GM18873 (cell line): ENCODE data around the gene ARID1B.

Experiments used
- ATAC-seq: cut with Tn5 transposase; IDR thresholded peaks from one replicate; pipeline ENCODE4 v1.9.1; 2021; ENCODE audit warnings: mild to moderate bottlenecking, moderate library complexity, moderate number of reproducible peaks; ENCODE audit not compliant: unreplicated experiment, low FRiP score

Gene ARID1B

DNA sequence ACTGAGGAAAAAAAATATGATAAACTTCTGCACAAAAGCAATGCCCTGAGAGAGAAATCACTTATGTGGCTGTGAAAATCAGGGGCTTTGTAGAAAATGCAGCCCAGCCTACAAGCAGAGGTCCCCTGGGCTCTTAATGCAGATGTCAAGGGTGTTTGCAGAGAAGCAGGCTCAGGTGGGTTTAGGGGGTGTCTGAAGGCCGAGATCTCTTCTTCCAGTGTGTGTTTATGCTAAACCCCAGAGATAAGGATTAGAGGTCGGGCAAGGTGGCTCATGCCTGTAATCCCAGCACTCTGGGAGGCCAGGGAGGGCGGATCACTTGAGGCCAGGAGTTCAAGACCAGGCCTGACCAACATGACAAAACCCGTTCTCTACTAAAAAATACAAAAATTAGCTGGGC is 467.6 kb downstream of the ARID1B start:
- ATAC-seq = no peak

DNA sequence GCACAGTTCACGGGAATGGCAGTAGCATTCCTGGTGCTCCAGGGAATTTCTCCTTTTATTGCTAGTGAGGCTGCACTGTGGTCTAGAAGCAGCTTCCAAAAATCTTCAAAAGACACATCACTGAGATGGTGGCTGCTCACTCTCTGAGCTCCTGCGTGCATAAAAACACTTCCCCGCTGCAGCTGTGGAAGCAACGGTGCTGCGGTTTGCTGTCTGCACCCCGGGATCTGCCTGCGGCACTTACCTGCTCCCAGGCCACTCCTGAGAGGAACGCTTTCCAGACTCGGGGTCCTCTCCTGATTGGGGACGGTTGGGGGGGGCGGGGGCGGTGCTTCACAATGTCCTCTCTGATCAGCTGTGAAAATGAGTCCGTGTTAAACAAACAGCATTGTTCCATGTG is 468.3 kb downstream of the ARID1B start:
- ATAC-seq = no peak

DNA sequence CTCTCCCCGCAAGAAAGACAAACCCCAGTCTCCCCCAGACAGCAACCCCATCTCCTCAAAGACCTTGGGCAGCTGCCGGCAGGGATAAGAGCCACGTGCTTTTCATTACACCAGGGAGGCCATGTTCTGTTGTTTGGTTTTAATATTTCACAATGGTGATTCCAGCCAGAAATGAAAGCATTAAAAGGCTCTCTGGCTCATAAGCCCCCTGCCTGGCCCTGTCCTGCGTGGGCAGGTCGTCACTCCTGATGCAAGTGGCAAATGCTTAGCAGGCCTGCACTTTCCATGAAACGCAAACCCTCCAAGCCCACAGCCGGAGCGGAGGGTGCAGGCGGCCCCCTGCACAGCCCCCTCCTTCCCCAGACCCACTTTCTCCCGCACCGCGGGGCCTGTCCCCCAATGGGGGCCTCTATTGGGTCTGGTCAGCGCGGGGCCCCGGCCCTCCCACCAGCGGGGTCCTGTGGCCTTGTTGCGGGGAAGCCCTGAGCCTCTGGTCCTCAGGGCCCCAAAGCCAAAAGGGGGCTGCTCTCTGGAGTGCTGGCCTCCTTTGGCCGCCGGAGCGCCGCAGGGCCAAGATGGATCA is 469.0 kb downstream of the ARID1B start:
- ATAC-seq = no peak

DNA sequence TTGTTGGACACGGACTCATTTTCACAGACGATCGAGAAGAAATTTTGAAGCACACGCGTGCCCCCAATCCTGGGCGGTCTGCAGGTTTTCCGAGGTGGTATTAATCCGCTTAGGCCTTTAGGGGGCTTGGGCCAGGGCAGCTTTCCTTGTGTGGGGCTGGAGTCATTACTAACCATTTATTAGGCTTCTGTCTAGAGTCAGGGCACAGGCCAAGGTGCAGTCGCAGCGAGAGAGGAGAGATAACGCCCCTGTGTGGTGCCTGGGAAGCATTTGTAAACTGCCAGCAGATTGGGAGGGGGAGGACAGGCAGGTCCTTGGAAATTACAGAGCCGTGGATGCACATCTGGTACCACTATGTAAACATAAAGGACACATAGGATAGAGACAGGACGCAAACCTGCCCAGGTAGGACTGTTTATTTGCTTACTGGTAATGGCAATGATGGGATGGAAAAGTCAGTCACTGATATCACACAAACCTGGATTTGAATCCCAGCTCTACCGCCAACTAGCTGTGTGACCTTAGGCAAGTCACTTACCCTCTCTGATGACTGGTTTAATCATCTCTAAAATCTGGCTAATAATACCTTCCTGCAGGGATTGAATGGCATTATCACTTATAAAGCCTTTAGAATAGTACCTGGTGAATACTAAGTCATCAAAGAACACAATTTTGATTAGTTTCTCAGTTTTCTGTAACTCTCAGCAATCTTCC is 469.8 kb downstream of the ARID1B start:
- ATAC-seq = no peak

DNA sequence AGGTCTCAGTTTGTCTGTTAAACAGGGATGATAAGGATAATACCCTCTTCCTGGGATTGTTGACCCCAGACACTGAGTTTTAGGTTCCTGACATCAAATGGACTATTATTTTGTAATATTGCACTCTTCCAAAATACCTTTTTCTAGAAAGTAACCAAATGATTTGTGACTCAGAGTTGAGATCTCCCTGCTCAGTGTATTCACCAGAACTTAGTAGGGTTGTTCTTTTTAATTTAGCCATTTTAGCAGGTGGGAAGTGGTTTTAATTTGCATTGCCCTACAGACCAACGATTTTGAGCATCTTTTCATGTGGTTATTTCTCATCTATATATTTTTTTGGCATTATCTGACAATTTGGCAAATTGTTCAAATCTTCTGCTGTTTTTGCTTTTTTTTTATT is 471.1 kb downstream of the ARID1B start:
- ATAC-seq = no peak

DNA sequence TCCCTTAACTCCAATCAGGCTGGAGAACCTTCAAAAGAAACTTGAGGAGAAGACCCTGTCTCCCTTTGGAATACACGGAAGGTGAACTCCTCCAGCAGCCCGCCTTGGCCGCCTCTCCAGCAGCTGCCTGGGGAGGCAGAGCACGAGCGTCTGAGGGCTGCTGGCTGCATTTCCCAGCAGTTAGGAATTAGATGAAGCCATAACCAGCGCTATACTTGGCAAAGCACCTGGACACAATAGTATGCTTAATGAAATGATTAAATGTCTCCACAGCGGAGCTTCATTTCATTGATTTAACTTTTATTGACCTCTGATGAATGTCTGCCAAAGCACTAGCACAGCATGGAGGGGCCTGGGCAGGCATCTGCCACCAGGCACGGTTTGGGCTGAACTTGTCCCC is 472.6 kb downstream of the ARID1B start:
- ATAC-seq = no peak

DNA sequence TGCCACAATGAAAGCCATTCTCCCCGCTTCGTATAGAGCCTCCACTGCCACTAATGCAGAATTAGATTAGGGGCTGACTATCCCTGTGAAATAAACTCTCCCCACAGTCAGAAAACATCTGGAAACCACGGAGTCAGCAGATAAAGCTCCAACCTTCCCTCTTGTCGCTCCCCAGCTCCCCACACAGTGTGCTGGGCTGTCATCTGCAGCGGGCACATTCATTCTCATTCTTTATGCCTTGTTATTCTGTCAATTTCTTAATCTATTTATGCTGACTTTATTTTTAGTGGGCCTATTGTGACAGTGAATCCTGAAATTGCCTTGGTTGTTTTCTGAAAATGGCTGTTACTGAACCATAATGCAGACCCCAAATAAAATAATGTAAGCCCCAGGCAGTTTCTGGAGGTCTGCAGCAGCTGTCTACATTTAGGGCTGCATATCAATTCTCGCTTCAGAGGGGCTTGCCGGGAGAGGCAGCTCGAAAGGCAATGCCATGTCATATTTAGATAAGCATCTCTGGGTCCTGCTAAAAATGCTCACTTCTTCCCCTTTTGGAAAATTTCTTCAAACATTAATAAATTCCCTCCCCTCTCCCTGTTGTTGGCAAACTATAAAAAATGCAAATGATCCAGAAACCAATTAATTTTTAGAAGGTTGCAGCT is 474.5 kb downstream of the ARID1B start:
- ATAC-seq = no peak

DNA sequence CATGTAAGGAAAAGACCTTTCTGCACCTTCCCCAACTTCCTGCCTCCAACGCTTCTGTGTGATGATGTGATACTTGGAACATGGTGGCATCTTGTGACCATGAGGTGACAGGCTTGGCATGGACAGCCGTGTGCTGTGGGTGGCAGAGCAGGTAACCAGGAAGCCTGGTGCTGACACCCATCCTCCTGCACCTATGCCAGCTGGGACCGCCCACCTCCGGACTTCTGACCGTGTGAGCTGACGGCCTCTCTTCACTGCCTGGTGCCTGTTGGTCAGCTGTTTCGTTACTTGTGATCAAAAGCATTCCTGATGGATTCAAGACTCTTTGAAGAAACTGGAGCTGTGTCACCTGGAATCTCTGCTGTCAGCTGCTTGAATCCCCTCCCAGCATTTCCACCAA is 475.8 kb downstream of the ARID1B start:
- no peak for ATAC-seq

DNA sequence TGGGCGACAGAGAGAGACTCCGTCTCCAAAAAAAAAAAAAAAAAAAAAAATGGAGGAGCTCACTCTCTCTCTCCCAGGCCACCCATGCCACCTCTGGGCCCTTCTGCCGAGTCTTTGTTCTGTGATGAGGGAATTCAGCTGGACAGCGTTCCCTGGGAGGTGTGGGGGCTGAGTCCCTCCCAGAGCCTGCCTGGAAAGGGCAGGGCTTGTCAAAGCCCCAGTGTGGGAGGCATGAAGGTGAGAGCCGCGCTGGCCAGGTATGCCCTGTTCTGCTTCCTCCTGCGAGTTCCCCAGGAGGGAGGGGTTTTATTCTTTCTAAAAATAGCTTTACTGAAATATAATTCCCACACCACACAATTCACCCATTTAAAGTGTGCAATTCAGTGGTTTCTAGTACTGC is 476.5 kb downstream of the ARID1B start:
- ATAC-seq = no peak

DNA sequence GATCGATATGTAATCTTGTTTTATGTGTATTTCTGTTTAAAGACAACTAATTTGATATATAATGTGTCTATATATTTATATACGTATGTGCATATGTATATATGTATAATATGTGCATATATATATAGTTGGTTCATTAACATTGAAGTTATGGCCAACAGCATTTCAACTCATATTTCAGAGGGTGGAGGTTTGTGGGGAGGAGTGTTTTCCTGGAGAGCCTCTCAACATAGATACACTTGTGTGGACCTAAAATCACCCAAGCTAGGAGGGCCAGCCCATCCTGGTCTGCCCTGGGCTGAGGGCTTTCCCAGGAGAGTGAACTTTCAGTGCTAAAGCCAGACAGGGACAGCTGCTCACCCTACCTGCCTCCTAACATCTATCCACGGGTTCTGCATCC is 477.4 kb downstream of the ARID1B start:
- ATAC-seq = no peak

DNA sequence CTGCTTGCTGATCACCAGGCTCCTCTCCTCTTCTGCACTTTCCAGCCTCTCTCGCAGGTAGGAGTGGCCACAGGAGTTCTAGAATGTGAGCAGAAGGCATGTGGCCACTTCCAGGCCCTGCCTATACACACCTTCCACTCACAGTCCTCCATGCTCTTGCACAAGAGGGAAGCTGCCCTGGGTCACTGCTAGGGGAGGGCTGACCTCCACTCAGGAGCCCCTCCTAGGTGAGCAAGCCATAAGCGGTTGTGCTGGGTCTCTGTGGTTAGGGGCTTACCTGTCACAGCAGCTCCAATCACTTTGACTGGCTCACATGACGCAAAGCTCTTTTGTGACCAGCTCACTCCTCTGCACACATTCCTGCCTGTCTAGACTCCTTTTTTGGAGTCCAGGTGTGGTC is 477.9 kb downstream of the ARID1B start:
- no peak for ATAC-seq

DNA sequence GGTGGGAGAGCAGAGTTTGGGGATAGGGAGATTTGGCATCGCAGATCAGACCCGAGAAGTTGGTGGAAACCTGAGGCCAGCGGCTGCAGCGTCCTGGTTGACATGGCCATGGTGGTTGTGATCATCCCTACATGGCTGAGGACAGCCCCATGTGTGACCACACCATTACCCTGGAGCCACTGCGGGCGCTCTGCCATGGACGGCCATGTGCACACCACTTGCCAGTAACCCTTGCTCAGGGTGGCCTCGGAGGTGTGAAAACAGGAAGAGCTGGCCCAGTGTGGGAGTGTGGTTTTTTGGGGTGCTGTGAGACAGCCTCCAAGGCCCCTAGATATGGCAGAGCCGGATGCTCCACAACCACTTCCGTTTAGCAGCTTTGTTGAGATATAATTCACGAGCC is 481.7 kb downstream of the ARID1B start:
- ATAC-seq = no peak

DNA sequence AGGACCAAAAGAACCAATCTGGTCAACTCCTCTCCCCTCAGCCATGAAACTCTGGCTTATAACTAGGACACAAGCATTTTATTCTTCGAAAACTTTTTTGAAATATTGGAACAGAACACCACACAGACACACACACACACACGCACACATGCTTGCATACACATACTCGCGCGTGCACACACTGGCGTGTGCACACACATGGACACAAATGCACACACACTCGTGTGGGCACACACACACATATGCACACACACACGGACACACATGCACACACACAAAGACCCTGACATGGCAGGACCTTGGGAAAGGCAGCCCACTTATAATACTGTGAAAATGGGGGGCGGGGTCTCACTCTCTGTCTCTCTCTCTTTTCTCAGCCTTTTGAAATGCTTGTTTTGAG is 482.3 kb downstream of the ARID1B start:
- no peak for ATAC-seq
